ENCODE measurements around the gene PUS7. TPM values are rescaled to one million over a fixed set of nuclear protein-coding genes. Genes with fewer than 3 reads are reported as not detected.

PUS7 gene
- total RNA-seq, 1 experiment from 2014 or later, result 39.0 TPM

GRCh38 chr7:105496521-105496920 lies 25.6 kb downstream of the PUS7 start:
- Histone ChIP-seq H3K9ac (ENCODE audit: low read length) (no peak overlapping the region), H3K27ac (ENCODE audit: low read depth, low read length) (no peak overlapping the region), H2AFZ (ENCODE audit: low read depth, low read length, poor library complexity, severe bottlenecking) (no peak overlapping the region), H3K79me2 (ENCODE audit: insufficient read depth, low read length) (0 out of 2 replicates have a peak, but pooled peaks cover 3% of the 10 kb centered on the region), H3K9me3 (ENCODE audit: control insufficient read depth in 1 of 2, insufficient read depth in 1 of 2, low read depth in 1 of 2, low read length in 2 of 2) (no peaks in the 10 kb centered on the region), H3K27me3 (ENCODE audit: insufficient read depth, low read length) (no peaks in the 10 kb centered on the region), H3K36me3 (ENCODE audit: control insufficient read depth in 1 of 2, insufficient read depth in 2 of 2, low read length in 2 of 2) (peaks cover 15 to 28% of the 10 kb centered on the region in 2 experiments; a peak in 3 of 4 replicates), H3K9me2 (ENCODE audit: insufficient read depth) (no peaks in the 10 kb centered on the region), H3K4me2 (ENCODE audit: low read length) (no peak overlapping the region), H3K4me3 (replicated peaks in 1 of 2; ENCODE audit: low read depth in 1 of 2, low read length in 2 of 2) (no peak overlapping the region), H3K4me1 (ENCODE audit: control insufficient read depth in 1 of 2, insufficient read depth in 2 of 2, low read length in 2 of 2) (no peaks in the 10 kb centered on the region), H4K20me1 (ENCODE audit: insufficient read depth) (no peaks in the 10 kb centered on the region)
- intact Hi-C loops (cut with micrococcal nuclease), result no loop called here
- TF ChIP-seq, protein P1, sequence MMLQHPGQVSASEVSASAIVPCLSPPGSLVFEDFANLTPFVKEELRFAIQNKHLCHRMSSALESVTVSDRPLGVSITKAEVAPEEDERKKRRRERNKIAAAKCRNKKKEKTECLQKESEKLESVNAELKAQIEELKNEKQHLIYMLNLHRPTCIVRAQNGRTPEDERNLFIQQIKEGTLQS (IDR thresholded peaks at IDR 0.05), result no peak
- ChIA-PET CTCF (no interaction called here), RAD21 (ENCODE audit: low non-redundant PET in 1 of 2, low total read pairs in 2 of 2, uncharacterized antibody in 2 of 2, unreplicated experiment in 2 of 2) (no interaction called here), POLR2A (no interaction called here)
- DNase-seq (ENCODE audit: low read depth, low spot score) (no peak), ATAC-seq (no peak)
- BruUV-seq (replicated peaks), result TSS peak; percentile 2

DNA sequence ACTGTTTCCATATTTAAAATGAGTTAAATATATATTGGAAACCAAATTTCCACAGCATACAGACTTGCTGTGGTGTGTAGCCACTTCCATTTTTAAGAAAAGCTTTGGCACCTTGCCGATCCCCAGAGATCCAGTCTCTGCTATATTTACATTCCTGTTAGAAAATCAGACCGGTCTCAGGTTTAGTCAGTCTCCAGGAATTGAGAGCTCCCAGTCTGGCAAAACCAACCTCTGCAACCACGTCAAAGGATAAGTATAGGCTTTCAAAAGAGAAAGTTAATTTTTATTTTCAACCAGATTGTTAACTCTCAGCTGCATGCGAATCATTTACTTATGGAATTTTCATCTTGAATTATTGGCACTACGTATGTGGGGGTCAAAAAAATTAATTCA lies 28.2 kb downstream of the PUS7 start:
- Histone ChIP-seq H4K20me1 (ENCODE audit: insufficient read depth) (no peaks in the 10 kb centered on the region), H3K9me2 (ENCODE audit: insufficient read depth) (no peaks in the 10 kb centered on the region), H3K4me1 (ENCODE audit: control insufficient read depth in 1 of 2, insufficient read depth in 2 of 2, low read length in 2 of 2) (no peaks in the 10 kb centered on the region), H3K27me3 (ENCODE audit: insufficient read depth, low read length) (no peaks in the 10 kb centered on the region), H3K9me3 (ENCODE audit: control insufficient read depth in 1 of 2, insufficient read depth in 1 of 2, low read depth in 1 of 2, low read length in 2 of 2) (no peaks in the 10 kb centered on the region), H3K36me3 (ENCODE audit: control insufficient read depth in 1 of 2, insufficient read depth in 2 of 2, low read length in 2 of 2) (peaks cover 6 to 7% of the 10 kb centered on the region in 2 experiments; a peak in 2 of 4 replicates), H2AFZ (ENCODE audit: low read depth, low read length, poor library complexity, severe bottlenecking) (no peak overlapping the region), H3K4me3 (replicated peaks in 1 of 2; ENCODE audit: low read depth in 1 of 2, low read length in 2 of 2) (no peak overlapping the region), H3K9ac (ENCODE audit: low read length) (no peak overlapping the region), H3K27ac (ENCODE audit: low read depth, low read length) (no peak overlapping the region), H3K4me2 (ENCODE audit: low read length) (no peak overlapping the region), H3K79me2 (ENCODE audit: insufficient read depth, low read length) (0 out of 2 replicates have a peak, but pooled peaks cover 3% of the 10 kb centered on the region)
- ChIA-PET CTCF (no interaction called here), RAD21 (ENCODE audit: low non-redundant PET in 1 of 2, low total read pairs in 2 of 2, uncharacterized antibody in 2 of 2, unreplicated experiment in 2 of 2) (no interaction called here), POLR2A (no interaction called here)
- intact Hi-C loops (cut with micrococcal nuclease), result no loop called here
- ATAC-seq (no peak), DNase-seq (ENCODE audit: low read depth, low spot score) (no peak)
- TF ChIP-seq RAD21 (IDR thresholded peaks at IDR 0.05; ENCODE audit: low read depth), result no peak
- no peak for TF ChIP-seq JUND (IDR thresholded peaks at IDR 0.05)
- no peak for TF ChIP-seq ZNF274 (IDR thresholded peaks at IDR 0.05; ENCODE audit: low read depth, low read length)
- TF ChIP-seq YY1 (IDR thresholded peaks at IDR 0.05; ENCODE audit: extremely low read depth, insufficient replicate concordance, low read depth, low read length), result no peak
- TF ChIP-seq, protein P2, sequence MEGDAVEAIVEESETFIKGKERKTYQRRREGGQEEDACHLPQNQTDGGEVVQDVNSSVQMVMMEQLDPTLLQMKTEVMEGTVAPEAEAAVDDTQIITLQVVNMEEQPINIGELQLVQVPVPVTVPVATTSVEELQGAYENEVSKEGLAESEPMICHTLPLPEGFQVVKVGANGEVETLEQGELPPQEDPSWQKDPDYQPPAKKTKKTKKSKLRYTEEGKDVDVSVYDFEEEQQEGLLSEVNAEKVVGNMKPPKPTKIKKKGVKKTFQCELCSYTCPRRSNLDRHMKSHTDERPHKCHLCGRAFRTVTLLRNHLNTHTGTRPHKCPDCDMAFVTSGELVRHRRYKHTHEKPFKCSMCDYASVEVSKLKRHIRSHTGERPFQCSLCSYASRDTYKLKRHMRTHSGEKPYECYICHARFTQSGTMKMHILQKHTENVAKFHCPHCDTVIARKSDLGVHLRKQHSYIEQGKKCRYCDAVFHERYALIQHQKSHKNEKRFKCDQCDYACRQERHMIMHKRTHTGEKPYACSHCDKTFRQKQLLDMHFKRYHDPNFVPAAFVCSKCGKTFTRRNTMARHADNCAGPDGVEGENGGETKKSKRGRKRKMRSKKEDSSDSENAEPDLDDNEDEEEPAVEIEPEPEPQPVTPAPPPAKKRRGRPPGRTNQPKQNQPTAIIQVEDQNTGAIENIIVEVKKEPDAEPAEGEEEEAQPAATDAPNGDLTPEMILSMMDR (IDR thresholded peaks at IDR 0.05 in 2 of 3, conservative IDR thresholded peaks at IDR 0.05 in 1 of 3; ENCODE audit: borderline replicate concordance in 1 of 3, insufficient read depth in 1 of 3, low read depth in 2 of 3, low read length in 2 of 3), result no peak
- no peak for TF ChIP-seq TCF7L2 (IDR thresholded peaks at IDR 0.05; ENCODE audit: borderline replicate concordance, extremely low read depth, insufficient read depth, insufficient read length)
- TF ChIP-seq CBX3 (IDR thresholded peaks at IDR 0.05; ENCODE audit: low read depth), result no peak
- no peak for TF ChIP-seq EZH2phosphoT487 (IDR thresholded peaks at IDR 0.05; ENCODE audit: borderline replicate concordance)
- TF ChIP-seq SIN3A (IDR thresholded peaks at IDR 0.05; ENCODE audit: low read depth), result no peak
- TF ChIP-seq ZFX (IDR thresholded peaks at IDR 0.05), result no peak
- TF ChIP-seq CEBPB (IDR thresholded peaks at IDR 0.05; ENCODE audit: low read depth), result no peak
- no peak for TF ChIP-seq ELF1 (IDR thresholded peaks at IDR 0.05; ENCODE audit: borderline replicate concordance, low read depth)
- TF ChIP-seq REST (IDR thresholded peaks at IDR 0.05; ENCODE audit: low read depth), result no peak
- TF ChIP-seq EZH2 (IDR thresholded peaks at IDR 0.05), result no peak
- TF ChIP-seq POLR2AphosphoS5 (IDR thresholded peaks at IDR 0.05; ENCODE audit: low read depth, low read length), result no peak
- no peak for TF ChIP-seq SRF (IDR thresholded peaks at IDR 0.05; ENCODE audit: low read depth)
- no TSS peak for BruUV-seq (replicated peaks)

Measured in HCT116 (cell line).